HEK293 (cell line): ENCODE data around the gene TUBGCP6.
A peak's percentile ranks its signal among the peaks of the same experiment; 100 is the strongest.

Experiments
- BCL6B ChIP-seq: fragments of 450-650 bp; formaldehyde crosslinking; IDR thresholded peaks from 2 replicates; pipeline ENCODE4 v1.5.1; 2017; ENCODE audit warnings: missing biosample characterization, missing genetic modification characterization
- CTCF ChIP-seq: fragments of 450-650 bp; formaldehyde crosslinking; IDR thresholded peaks from 2 replicates; pipeline ENCODE4 v1.5.1; 2016; ENCODE audit warnings: missing biosample characterization, missing genetic modification characterization
- EGR2 ChIP-seq: fragments of 450-650 bp; formaldehyde crosslinking; IDR thresholded peaks from 2 replicates; pipeline ENCODE4 v1.5.1; 2016; ENCODE audit warnings: low read depth, missing biosample characterization, missing genetic modification characterization
- GLI2 ChIP-seq: fragments of 450-650 bp; formaldehyde crosslinking; IDR thresholded peaks from 2 replicates; pipeline ENCODE4; 2017; ENCODE audit warnings: missing biosample characterization, missing genetic modification characterization, low read depth, borderline replicate concordance
- GLI4 ChIP-seq: fragments of 450-650 bp; formaldehyde crosslinking; IDR thresholded peaks from 2 replicates; pipeline ENCODE4 v1.5.1; 2016; ENCODE audit warnings: missing biosample characterization, missing genetic modification characterization
- GLIS2 ChIP-seq: fragments of 450-650 bp; formaldehyde crosslinking; IDR thresholded peaks from 2 replicates; pipeline ENCODE4 v1.5.1; 2016; ENCODE audit warnings: missing biosample characterization, missing genetic modification characterization
- INSM2 ChIP-seq: fragments of 450-650 bp; formaldehyde crosslinking; IDR thresholded peaks from 2 replicates; pipeline ENCODE4 v1.5.1; 2016; ENCODE audit warnings: missing biosample characterization, missing genetic modification characterization
- KLF8 ChIP-seq: fragments of 450-650 bp; formaldehyde crosslinking; IDR thresholded peaks from 2 replicates; pipeline ENCODE4 v1.5.1; 2016; ENCODE audit warnings: missing biosample characterization, missing genetic modification characterization
- KLF9 ChIP-seq: fragments of 450-650 bp; formaldehyde crosslinking; IDR thresholded peaks from 2 replicates; pipeline ENCODE4 v1.5.1; 2016; ENCODE audit warnings: missing biosample characterization, missing genetic modification characterization, low read depth
- RBAK ChIP-seq: fragments of 450-650 bp; formaldehyde crosslinking; IDR thresholded peaks from 2 replicates; pipeline ENCODE4 v1.5.1; 2016; ENCODE audit warnings: missing biosample characterization, missing genetic modification characterization
- ZBTB17 ChIP-seq: fragments of 450-650 bp; formaldehyde crosslinking; IDR thresholded peaks from 2 replicates; pipeline ENCODE4 v1.5.1; 2016; ENCODE audit warnings: missing biosample characterization, missing genetic modification characterization
- ZBTB21 ChIP-seq: fragments of 450-650 bp; formaldehyde crosslinking; IDR thresholded peaks from 2 replicates; pipeline ENCODE4 v1.5.1; 2017; ENCODE audit warnings: missing biosample characterization, missing genetic modification characterization
- ZBTB44 ChIP-seq: fragments of 450-650 bp; IDR thresholded peaks from 2 replicates; pipeline ENCODE4 v1.5.1; 2018; ENCODE audit warnings: missing biosample characterization, mild to moderate bottlenecking, missing genetic modification characterization
- ZBTB8A ChIP-seq: fragments of 450-650 bp; formaldehyde crosslinking; IDR thresholded peaks from 2 replicates; pipeline ENCODE4 v1.5.1; 2016; ENCODE audit warnings: missing biosample characterization, missing genetic modification characterization
- ZFHX2 ChIP-seq: fragments of 450-650 bp; formaldehyde crosslinking; conservative IDR thresholded peaks from 2 replicates; pipeline ENCODE4 v1.5.1; 2016; ENCODE audit warnings: missing biosample characterization, missing genetic modification characterization
- ZFP37 ChIP-seq: fragments of 450-650 bp; formaldehyde crosslinking; IDR thresholded peaks from 2 replicates; pipeline ENCODE4 v1.5.1; 2016; ENCODE audit warnings: missing biosample characterization, missing genetic modification characterization
- ZFP41 ChIP-seq: fragments of 450-650 bp; formaldehyde crosslinking; IDR thresholded peaks from 2 replicates; pipeline ENCODE4 v1.5.1; 2016; ENCODE audit warnings: missing biosample characterization, missing genetic modification characterization, borderline replicate concordance
- ZFP69B ChIP-seq: fragments of 450-650 bp; formaldehyde crosslinking; IDR thresholded peaks from 2 replicates; pipeline ENCODE4 v1.5.1; 2016; ENCODE audit warnings: missing biosample characterization, missing genetic modification characterization
- ZIC2 ChIP-seq: fragments of 450-650 bp; formaldehyde crosslinking; IDR thresholded peaks from 2 replicates; pipeline ENCODE4 v1.5.1; 2016; ENCODE audit warnings: missing biosample characterization, missing genetic modification characterization
- ZNF121 ChIP-seq: fragments of 450-650 bp; formaldehyde crosslinking; IDR thresholded peaks from 2 replicates; pipeline ENCODE4 v1.5.1; 2016; ENCODE audit warnings: missing biosample characterization, missing genetic modification characterization
- ZNF133 ChIP-seq: fragments of 450-650 bp; formaldehyde crosslinking; IDR thresholded peaks from 2 replicates; pipeline ENCODE4 v1.5.1; 2016; ENCODE audit warnings: missing biosample characterization, missing genetic modification characterization
- ZNF138 ChIP-seq: fragments of 450-650 bp; formaldehyde crosslinking; IDR thresholded peaks from 2 replicates; pipeline ENCODE4 v1.5.1; 2016; ENCODE audit warnings: missing biosample characterization, missing genetic modification characterization, borderline replicate concordance
- ZNF146 ChIP-seq: fragments of 450-650 bp; formaldehyde crosslinking; IDR thresholded peaks from 2 replicates; pipeline ENCODE4 v1.5.1; 2016; ENCODE audit warnings: missing biosample characterization, missing genetic modification characterization
- ZNF184 ChIP-seq: fragments of 450-650 bp; IDR thresholded peaks from 2 replicates; pipeline ENCODE4 v1.5.1; 2018; ENCODE audit warnings: missing biosample characterization, mild to moderate bottlenecking, missing genetic modification characterization
- ZNF24 ChIP-seq: fragments of 450-650 bp; formaldehyde crosslinking; IDR thresholded peaks from 2 replicates; pipeline ENCODE4 v1.5.1; 2016; ENCODE audit warnings: missing biosample characterization, missing genetic modification characterization
- ZNF292 ChIP-seq: fragments of 450-650 bp; formaldehyde crosslinking; IDR thresholded peaks from 2 replicates; pipeline ENCODE4 v1.5.1; 2016; ENCODE audit warnings: low read depth, missing biosample characterization, missing genetic modification characterization, borderline replicate concordance
- ZNF341 ChIP-seq: fragments of 450-650 bp; formaldehyde crosslinking; IDR thresholded peaks from 2 replicates; pipeline ENCODE4; 2016; ENCODE audit warnings: low read depth, missing biosample characterization, missing genetic modification characterization
- ZNF366 ChIP-seq: fragments of 450-650 bp; formaldehyde crosslinking; conservative IDR thresholded peaks from 2 replicates; pipeline ENCODE4 v1.5.1; 2016; ENCODE audit warnings: missing biosample characterization, missing genetic modification characterization
- ZNF37A ChIP-seq: fragments of 450-650 bp; IDR thresholded peaks from 2 replicates; pipeline ENCODE4 v1.5.1; 2018; ENCODE audit warnings: missing biosample characterization, missing genetic modification characterization
- ZNF530 ChIP-seq: fragments of 450-650 bp; formaldehyde crosslinking; IDR thresholded peaks from 2 replicates; pipeline ENCODE4 v1.5.1; 2016; ENCODE audit warnings: low read depth, missing biosample characterization, missing genetic modification characterization
- ZNF561 ChIP-seq: fragments of 450-650 bp; IDR thresholded peaks from 2 replicates; pipeline ENCODE4 v1.5.1; 2018; ENCODE audit warnings: missing biosample characterization, missing genetic modification characterization, borderline replicate concordance
- ZNF624 ChIP-seq: fragments of 450-650 bp; formaldehyde crosslinking; IDR thresholded peaks from 2 replicates; pipeline ENCODE4 v1.5.1; 2017; ENCODE audit warnings: missing biosample characterization, missing genetic modification characterization
- ZNF664 ChIP-seq: fragments of 450-650 bp; formaldehyde crosslinking; IDR thresholded peaks from 2 replicates; pipeline ENCODE4 v1.5.1; 2016; ENCODE audit warnings: missing biosample characterization, missing genetic modification characterization
- ZNF670 ChIP-seq: fragments of 450-650 bp; formaldehyde crosslinking; IDR thresholded peaks from 2 replicates; pipeline ENCODE4 v1.5.1; 2016; ENCODE audit warnings: missing biosample characterization, missing genetic modification characterization, low read depth
- ZNF707 ChIP-seq: fragments of 450-650 bp; formaldehyde crosslinking; IDR thresholded peaks from 2 replicates; pipeline ENCODE4 v1.5.1; 2016; ENCODE audit warnings: missing biosample characterization, missing genetic modification characterization
- ZNF76 ChIP-seq: fragments of 450-650 bp; formaldehyde crosslinking; IDR thresholded peaks from 2 replicates; pipeline ENCODE4; 2016; ENCODE audit warnings: low read depth, missing biosample characterization, missing genetic modification characterization, borderline replicate concordance
- ZNF776 ChIP-seq: fragments of 450-650 bp; formaldehyde crosslinking; IDR thresholded peaks from 2 replicates; pipeline ENCODE4 v1.5.0; 2017; ENCODE audit warnings: missing biosample characterization, missing genetic modification characterization, borderline replicate concordance
- ZNF830 ChIP-seq: fragments of 450-650 bp; IDR thresholded peaks from 2 replicates; pipeline ENCODE4 v1.5.0; 2018; ENCODE audit warnings: missing biosample characterization, missing genetic modification characterization, low read depth, mild to moderate bottlenecking, moderate library complexity

Gene TUBGCP6

GRCh38 chr22:50199829-50200460, 44.9 kb downstream of the TUBGCP6 start (continued):
- no peak for TF ChIP-seq ZNF664
- TF ChIP-seq ZNF292, result no peak
- TF ChIP-seq ZNF121 (tag by site-specific recombination), result no peak
- peak; percentile 49 for TF ChIP-seq ZBTB8A (tag by site-specific recombination)
- no peak for TF ChIP-seq ZNF138 (tag by site-specific recombination)
- no peak for TF ChIP-seq ZFHX2 (tag by site-specific recombination)
- no peak for TF ChIP-seq ZNF830 (tag by site-specific recombination)
- no peak for TF ChIP-seq ZBTB44 (tag by site-specific recombination)
- no peak for TF ChIP-seq GLI2 (tag by site-specific recombination)
- TF ChIP-seq EGR2, result no peak
- TF ChIP-seq GLIS2 (tag by site-specific recombination), result peak; percentile 30
- TF ChIP-seq ZNF776 (tag by site-specific recombination), result no peak
- TF ChIP-seq ZNF184 (tag by site-specific recombination), result no peak
- TF ChIP-seq GLI4, result no peak
- no peak for TF ChIP-seq RBAK (tag by site-specific recombination)
- no peak for TF ChIP-seq ZNF707
- TF ChIP-seq ZNF624, result no peak
- peak; percentile 93 for TF ChIP-seq ZNF341 (tag by site-specific recombination)
- no peak for TF ChIP-seq ZNF37A
- TF ChIP-seq ZFP37, result no peak
- TF ChIP-seq ZNF670 (tag by site-specific recombination), result no peak
- TF ChIP-seq ZNF76 (tag by site-specific recombination), result peak; percentile 64
- no peak for TF ChIP-seq ZNF561 (tag by site-specific recombination)
- no peak for TF ChIP-seq ZFP41 (tag by site-specific recombination)
- no peak for TF ChIP-seq KLF9
- TF ChIP-seq ZNF146 (tag by site-specific recombination), result no peak
- TF ChIP-seq KLF8 (tag by site-specific recombination), result peak; percentile 38; the same call in 1 of the 2 replicates
- no peak for TF ChIP-seq ZNF530
- TF ChIP-seq ZBTB21, result no peak
- no peak for TF ChIP-seq BCL6B
- no peak for TF ChIP-seq ZNF24 (tag by site-specific recombination)
- no peak for TF ChIP-seq ZFP69B (tag by site-specific recombination)
- no peak for TF ChIP-seq CTCF (tag by site-specific recombination)
- no peak; the same call in 1 of the 2 replicates for TF ChIP-seq ZBTB17 (tag by site-specific recombination)
- TF ChIP-seq ZIC2 (tag by site-specific recombination), result peak; percentile 54; the same call in 1 of the 2 replicates
- no peak for TF ChIP-seq INSM2 (tag by site-specific recombination)
- TF ChIP-seq ZNF366, result no peak
- no peak for TF ChIP-seq ZNF133
